H9 (cell line): ENCODE measurements around the gene RAB14. TPM values are rescaled to one million over a fixed set of nuclear protein-coding genes. Genes with fewer than 3 reads are reported as not detected.

Source experiments
- DNase-seq: peaks from one replicate; pipeline ENCODE4 v3.0.0-alpha.2; 2017
- H2AFZ ChIP-seq: one replicate; pipeline ENCODE4 v1.6.1; 2013; ENCODE audit warnings: mild to moderate bottlenecking, low read length, control low read depth, moderate library complexity
- H2AK5ac ChIP-seq: 2 replicates; pipeline ENCODE4 v1.6.1; 2013; ENCODE audit warnings: low read length, control low read depth, mixed read lengths; ENCODE audit not compliant: insufficient read length
- H2BK120ac ChIP-seq: one replicate; pipeline ENCODE4 v1.6.1; 2013; ENCODE audit warnings: low read depth, mild to moderate bottlenecking, low read length, control low read depth, inconsistent platforms; ENCODE audit not compliant: poor library complexity, severe bottlenecking
- H2BK12ac ChIP-seq: 2 replicates; pipeline ENCODE4 v1.6.1; 2013; ENCODE audit warnings: low read length, control low read depth, mixed read lengths, low read depth; ENCODE audit not compliant: insufficient read length
- H2BK15ac ChIP-seq: 2 replicates; pipeline ENCODE4 v1.6.1; 2013; ENCODE audit warnings: low read depth, low read length, control low read depth
- H2BK20ac ChIP-seq: one replicate; pipeline ENCODE4 v1.6.1; 2013; ENCODE audit warnings: low read depth, mild to moderate bottlenecking, low read length, control low read depth, inconsistent platforms; ENCODE audit not compliant: poor library complexity, severe bottlenecking
- H2BK5ac ChIP-seq: 2 replicates; pipeline ENCODE4 v1.6.1; 2013; ENCODE audit warnings: low read length, control low read depth, mixed read lengths; ENCODE audit not compliant: insufficient read length
- H3K14ac ChIP-seq: 2 replicates; pipeline ENCODE4 v1.6.1; 2013; ENCODE audit warnings: low read length, control low read depth; ENCODE audit not compliant: insufficient read depth
- H3K18ac ChIP-seq: 2 replicates; pipeline ENCODE4 v1.6.1; 2013; ENCODE audit warnings: low read depth, mild to moderate bottlenecking, mixed read lengths, low read length, control low read depth; ENCODE audit not compliant: insufficient read length
- H3K23ac ChIP-seq: 2 replicates; pipeline ENCODE4 v1.6.1; 2013; ENCODE audit warnings: low read length, control low read depth, mixed read lengths, low read depth; ENCODE audit not compliant: insufficient read length
- H3K23me2 ChIP-seq: 2 replicates; pipeline ENCODE4 v1.6.1; 2013; ENCODE audit warnings: low read depth, mild to moderate bottlenecking, mixed read lengths, low read length, control low read depth; ENCODE audit not compliant: insufficient read length, poor library complexity, severe bottlenecking
- H3K27ac ChIP-seq: 2 replicates; pipeline ENCODE4 v1.5.1; 2013; ENCODE audit warnings: low read length, control low read depth, mixed read lengths, low read depth; ENCODE audit not compliant: insufficient read length
- H3K27me3 ChIP-seq: 2 replicates; pipeline ENCODE4 v1.6.1; 2013; ENCODE audit warnings: low read length, control low read depth, inconsistent platforms; ENCODE audit not compliant: insufficient read depth
- H3K4ac ChIP-seq: 2 replicates; pipeline ENCODE4 v1.6.1; 2013; ENCODE audit warnings: low read depth, mild to moderate bottlenecking, control low read depth, inconsistent platforms, low read length, moderate library complexity
- H3K4me1 ChIP-seq: 2 replicates; pipeline ENCODE4 v1.6.1; 2013; ENCODE audit warnings: low read length, control low read depth, inconsistent platforms; ENCODE audit not compliant: insufficient read depth
- H3K4me2 ChIP-seq: 2 replicates; pipeline ENCODE4 v1.6.1; 2013; ENCODE audit warnings: low read length, control low read depth, mixed read lengths; ENCODE audit not compliant: insufficient read length, insufficient read depth
- H3K56ac ChIP-seq: 2 replicates; pipeline ENCODE4 v1.6.1; 2013; ENCODE audit warnings: low read depth, mild to moderate bottlenecking, mixed read lengths, low read length, control low read depth; ENCODE audit not compliant: insufficient read length
- H3K79me1 ChIP-seq: 2 replicates; pipeline ENCODE4 v1.6.1; 2013; ENCODE audit warnings: low read depth, mild to moderate bottlenecking, moderate library complexity, low read length, control low read depth, inconsistent platforms; ENCODE audit not compliant: insufficient read depth, poor library complexity, severe bottlenecking
- H3K79me2 ChIP-seq: 2 replicates; pipeline ENCODE4 v1.6.1; 2013; ENCODE audit warnings: low read length, control low read depth, inconsistent platforms; ENCODE audit not compliant: insufficient read depth
- H3K9ac ChIP-seq: 2 replicates; pipeline ENCODE4 v1.6.1; 2013; ENCODE audit warnings: low read length, control low read depth, mixed read lengths; ENCODE audit not compliant: insufficient read length; ENCODE audit errors: extremely low read depth
- H3K9me3 ChIP-seq: one replicate; pipeline ENCODE4 v1.6.1; 2013; ENCODE audit warnings: low read depth, low read length, inconsistent platforms; ENCODE audit not compliant: control insufficient read depth
- H3T11ph ChIP-seq: one replicate; pipeline ENCODE4 v1.6.1; 2013; ENCODE audit warnings: mild to moderate bottlenecking, low read length, control low read depth, inconsistent platforms
- H4K20me1 ChIP-seq: one replicate; pipeline ENCODE4 v1.6.1; 2013; ENCODE audit not compliant: control insufficient read depth, insufficient read length, insufficient read depth
- H4K5ac ChIP-seq: 2 replicates; pipeline ENCODE4 v1.6.1; 2013; ENCODE audit warnings: low read depth, mild to moderate bottlenecking, mixed read lengths, low read length, control low read depth; ENCODE audit not compliant: insufficient read length
- H4K8ac ChIP-seq: replicated peaks from 2 replicates; pipeline ENCODE4 v1.6.1; 2013; ENCODE audit warnings: low read length, control low read depth, mixed read lengths, low read depth; ENCODE audit not compliant: insufficient read length
- H4K91ac ChIP-seq: 2 replicates; pipeline ENCODE4 v1.6.1; 2013; ENCODE audit warnings: low read depth, mild to moderate bottlenecking, moderate library complexity, mixed read lengths, low read length, control low read depth; ENCODE audit not compliant: insufficient read length
- H3K27ac Mint-ChIP-seq, 3 experiments: 2 replicates in 2 of 3; 3 replicates in 1 of 3; pipeline ENCODE4 v1.8.0; 2020 to 2021; ENCODE audit warnings: mixed read lengths in 3 of 3, mild to moderate bottlenecking in 1 of 3, moderate library complexity in 1 of 3
- H3K27me3 Mint-ChIP-seq: 2 replicates; pipeline ENCODE4 v1.8.0; 2021; ENCODE audit warnings: low read depth, mild to moderate bottlenecking, moderate library complexity, mixed read lengths
- H3K36me3 Mint-ChIP-seq, 3 experiments: 2 replicates in 2 of 3; 3 replicates in 1 of 3; pipeline ENCODE4 v1.8.0; 2020 to 2021; ENCODE audit warnings: low read depth in 3 of 3, mixed read lengths in 3 of 3; ENCODE audit not compliant: insufficient read depth in 1 of 3
- H3K4me1 Mint-ChIP-seq, 2 experiments: 2 replicates each; pipeline ENCODE4 v1.8.0; 2020; ENCODE audit warnings: mixed read lengths in 2 of 2
- H3K4me3 Mint-ChIP-seq, 2 experiments: 2 replicates in 1 of 2; 3 replicates in 1 of 2; pipeline ENCODE4 v1.8.0; 2020 to 2021; ENCODE audit warnings: mild to moderate bottlenecking in 2 of 2, mixed read lengths in 2 of 2, moderate library complexity in 1 of 2
- H3K9me3 Mint-ChIP-seq, 2 experiments: 2 replicates in 1 of 2; 3 replicates in 1 of 2; pipeline ENCODE4 v1.8.0; 2020; ENCODE audit warnings: mild to moderate bottlenecking in 2 of 2, mixed read lengths in 2 of 2, moderate library complexity in 1 of 2
- WGBS: extraction: QIAGEN DNeasy Blood & Tissue Kit; methylation state at CpG from one replicate; pipeline ENCODE4 v1.1.7; 2013; ENCODE audit warnings: missing lambda C conversion rate, low lambda C conversion rate, mixed read lengths; ENCODE audit not compliant: insufficient read length; ENCODE audit errors: extremely low coverage; 5-methylcytosine and 5-hydroxymethylcytosine counted together
- total RNA-seq: library from RNA; stranded (reverse); gene quantifications from 2 replicates; pipeline ENCODE4 v1.2.1, GENCODE V29; 2021
- TF ChIP-seq, protein P1 (sequence below): fragments of 200-600 bp; sonication (generic); conservative IDR thresholded peaks from 3 replicates; pipeline ENCODE4 v1.8.0; 2021; ENCODE audit warnings: antibody characterized with exemption, mild to moderate bottlenecking

Gene RAB14
- total RNA-seq, 1 experiment from 2014 or later, result 33.6 TPM

DNA sequence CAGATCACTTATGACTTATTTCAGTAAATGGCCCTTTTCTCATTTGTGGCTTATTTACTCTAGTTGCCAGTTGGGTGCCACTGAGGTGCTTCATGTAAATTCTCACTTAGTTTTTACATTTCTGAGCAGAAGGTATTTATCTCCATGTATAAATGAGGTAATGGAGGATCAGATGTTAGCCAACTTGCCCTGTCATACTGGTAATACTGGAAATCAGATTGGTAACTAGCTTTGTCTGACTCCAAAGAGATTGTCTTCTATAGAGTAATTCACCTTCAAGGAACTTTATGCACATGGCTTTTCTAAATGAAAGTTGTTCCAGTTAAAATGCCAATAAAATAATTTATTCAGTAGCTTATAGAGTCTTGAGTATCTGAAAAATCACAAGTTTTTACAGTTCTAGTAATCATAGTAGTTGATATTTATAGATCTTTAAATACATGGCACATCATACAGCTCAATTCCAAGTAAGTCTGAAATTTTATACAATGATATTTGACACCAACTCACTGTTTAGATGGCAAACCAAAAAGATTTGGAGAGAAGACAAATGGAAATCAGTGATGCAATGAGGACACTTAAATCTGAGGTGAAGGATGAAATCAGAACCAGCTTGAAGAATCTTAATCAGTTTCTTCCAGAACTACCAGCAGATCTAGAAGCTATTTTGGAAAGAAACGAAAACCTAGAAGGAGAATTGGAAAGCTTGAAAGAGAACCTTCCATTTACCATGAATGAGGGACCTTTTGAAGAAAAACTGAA lies 28.8 kb downstream of the RAB14 start:
- H3K9me3 ChIP-seq, result no peaks in the 10 kb centered on the region
- H4K91ac ChIP-seq, result no peak overlapping the region
- H3K23ac ChIP-seq, result no peak overlapping the region
- H4K20me1 ChIP-seq, result no peaks in the 10 kb centered on the region
- no peaks in the 10 kb centered on the region for H3K79me1 ChIP-seq
- H3K9ac ChIP-seq, result no peak overlapping the region
- peaks cover 0 to 48% (median 29%) of the 10 kb centered on the region in 3 experiments; a peak in 6 of 7 replicates for H3K36me3 Mint-ChIP-seq
- H3K27ac ChIP-seq, result no peak overlapping the region
- H3K27me3 ChIP-seq, result no peaks in the 10 kb centered on the region
- no peaks in the 10 kb centered on the region for H3K4me1 Mint-ChIP-seq
- H4K8ac ChIP-seq, result no peak overlapping the region
- no peak overlapping the region for H3K18ac ChIP-seq
- DNase-seq, result no peak
- H4K5ac ChIP-seq, result no peak overlapping the region
- no peaks in the 10 kb centered on the region for H3K9me3 Mint-ChIP-seq
- no peaks in the 10 kb centered on the region for H3K23me2 ChIP-seq
- no peak overlapping the region for H2AK5ac ChIP-seq
- no peak overlapping the region for H2AFZ ChIP-seq
- no CpG with 5 or more reads among the region's 1 CpG for WGBS
- no peaks in the 10 kb centered on the region for H3K4me1 ChIP-seq
- no peak overlapping the region for H2BK120ac ChIP-seq
- no peak overlapping the region for H3K56ac ChIP-seq
- TF ChIP-seq, protein P1, sequence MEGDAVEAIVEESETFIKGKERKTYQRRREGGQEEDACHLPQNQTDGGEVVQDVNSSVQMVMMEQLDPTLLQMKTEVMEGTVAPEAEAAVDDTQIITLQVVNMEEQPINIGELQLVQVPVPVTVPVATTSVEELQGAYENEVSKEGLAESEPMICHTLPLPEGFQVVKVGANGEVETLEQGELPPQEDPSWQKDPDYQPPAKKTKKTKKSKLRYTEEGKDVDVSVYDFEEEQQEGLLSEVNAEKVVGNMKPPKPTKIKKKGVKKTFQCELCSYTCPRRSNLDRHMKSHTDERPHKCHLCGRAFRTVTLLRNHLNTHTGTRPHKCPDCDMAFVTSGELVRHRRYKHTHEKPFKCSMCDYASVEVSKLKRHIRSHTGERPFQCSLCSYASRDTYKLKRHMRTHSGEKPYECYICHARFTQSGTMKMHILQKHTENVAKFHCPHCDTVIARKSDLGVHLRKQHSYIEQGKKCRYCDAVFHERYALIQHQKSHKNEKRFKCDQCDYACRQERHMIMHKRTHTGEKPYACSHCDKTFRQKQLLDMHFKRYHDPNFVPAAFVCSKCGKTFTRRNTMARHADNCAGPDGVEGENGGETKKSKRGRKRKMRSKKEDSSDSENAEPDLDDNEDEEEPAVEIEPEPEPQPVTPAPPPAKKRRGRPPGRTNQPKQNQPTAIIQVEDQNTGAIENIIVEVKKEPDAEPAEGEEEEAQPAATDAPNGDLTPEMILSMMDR, result no peak
- H3K14ac ChIP-seq, result no peak overlapping the region
- no peak overlapping the region for H3K27ac Mint-ChIP-seq
- H3K4ac ChIP-seq, result no peak overlapping the region
- H3K4me2 ChIP-seq, result no peak overlapping the region
- no peak overlapping the region for H2BK12ac ChIP-seq
- H3K27me3 Mint-ChIP-seq, result no peaks in the 10 kb centered on the region
- H2BK20ac ChIP-seq, result no peak overlapping the region
- H3K79me2 ChIP-seq, result no peaks in the 10 kb centered on the region
- no peak overlapping the region for H2BK5ac ChIP-seq
- H2BK15ac ChIP-seq, result no peak overlapping the region
- H3K4me3 Mint-ChIP-seq, result no peak overlapping the region
- no peak overlapping the region for H3T11ph ChIP-seq
